OCI-LY3 (cell line): ENCODE data around the gene DAGLA.

Experiments
- H2AFZ ChIP-seq: fragments of 200-600, 300-600 bp; shearing (Covaris generic); 2 replicates; pipeline ENCODE4 v1.6.0; 2014; ENCODE audit warnings: antibody characterized with exemption, low read depth, low read length
- H3K27ac ChIP-seq: fragments of 200-600, 300-600 bp; sonication (generic); 2 replicates; pipeline ENCODE4 v1.5.1; 2014; ENCODE audit warnings: mild to moderate bottlenecking, low read length, moderate library complexity, mixed read lengths
- H3K27me3 ChIP-seq: fragments of 200-600, 300-600 bp; sonication (generic); 2 replicates; pipeline ENCODE4 v1.6.1; 2014; ENCODE audit warnings: low read depth, low read length, mixed read lengths
- H3K36me3 ChIP-seq: fragments of 200-600, 300-600 bp; sonication (generic); replicated peaks from 2 replicates; pipeline ENCODE3; 2014; ENCODE audit warnings: low read depth, low read length, mixed read lengths
- H3K4me1 ChIP-seq: fragments of 300-600, 200-600 bp; sonication (generic); 2 replicates; pipeline ENCODE4 v1.6.1; 2014; ENCODE audit warnings: low read length, mixed read lengths
- H3K4me2 ChIP-seq: fragments of 200-600, 300-600 bp; sonication (generic); 2 replicates; pipeline ENCODE4 v1.6.1; 2014; ENCODE audit warnings: low read length, mixed read lengths
- H3K4me3 ChIP-seq: fragments of 300-600, 200-600 bp; sonication (generic); 2 replicates; pipeline ENCODE4 v1.5.1; 2014; ENCODE audit warnings: antibody characterized with exemption, mild to moderate bottlenecking, low read length, moderate library complexity
- H3K79me2 ChIP-seq: fragments of 300-600, 200-600 bp; shearing (Covaris generic); 2 replicates; pipeline ENCODE4 v1.6.1; 2014; ENCODE audit warnings: mild to moderate bottlenecking, low read length, mixed read lengths
- H3K9ac ChIP-seq: fragments of 300-600, 200-600 bp; shearing (Covaris generic); 2 replicates; pipeline ENCODE4 v1.6.0; 2014; ENCODE audit warnings: mild to moderate bottlenecking, low read length, moderate library complexity
- H3K9me3 ChIP-seq: fragments of 200-600, 300-600 bp; shearing (Covaris generic); 2 replicates; pipeline ENCODE4 v1.6.1; 2014; ENCODE audit warnings: low read length, mixed read lengths; ENCODE audit not compliant: insufficient read depth
- H4K20me1 ChIP-seq: fragments of 200-600, 300-600 bp; sonication (generic); 2 replicates; pipeline ENCODE4 v1.6.1; 2016; ENCODE audit warnings: low read length, mixed read lengths; ENCODE audit not compliant: insufficient read depth
- EZH2phosphoT487 ChIP-seq: fragments of 200-600 bp; shearing (Covaris generic); IDR thresholded peaks from 2 replicates; pipeline ENCODE4 v1.6.1; 2018; ENCODE audit warnings: antibody characterized with exemption, mixed run types, low read depth
- TF ChIP-seq, protein P1 (sequence below): fragments of 200-600, 300-600 bp; sonication (generic); IDR thresholded peaks from 2 replicates; pipeline ENCODE4 v1.5.1; 2014; ENCODE audit warnings: antibody characterized with exemption, low read length, low read depth

The DAGLA gene

DNA sequence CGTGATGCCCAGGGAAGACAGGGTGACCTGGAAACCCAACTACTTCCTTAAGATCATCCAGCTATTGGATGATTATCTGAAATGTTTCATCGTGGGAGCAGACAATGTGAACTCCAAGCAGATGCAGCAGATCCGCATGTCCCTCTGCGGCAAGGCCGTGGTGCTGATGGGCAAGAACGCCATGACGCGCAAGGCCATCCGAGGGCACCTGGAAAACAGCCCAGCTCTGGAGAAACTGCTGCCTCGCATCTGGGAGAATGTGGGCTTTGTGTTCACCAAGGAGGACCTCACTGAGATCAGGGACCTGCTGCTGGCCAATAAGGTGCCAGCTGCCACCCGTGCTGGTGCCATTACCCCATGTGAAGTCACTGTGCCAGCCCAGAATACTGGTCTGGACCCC, 43.5 kb upstream of the DAGLA start:
- Histone ChIP-seq H2AFZ (no peak overlapping the region), H3K79me2 (no peaks in the 10 kb centered on the region), H3K9ac (no peak overlapping the region), H3K4me3 (no peak overlapping the region), H3K4me1 (no peaks in the 10 kb centered on the region), H3K27me3 (peaks cover 21% of the 10 kb centered on the region), H3K4me2 (no peak overlapping the region), H4K20me1 (no peaks in the 10 kb centered on the region), H3K27ac (no peak overlapping the region), H3K9me3 (no peaks in the 10 kb centered on the region), H3K36me3 (no peaks in the 10 kb centered on the region)
- TF ChIP-seq EZH2phosphoT487: no peak
- TF ChIP-seq, protein P1, sequence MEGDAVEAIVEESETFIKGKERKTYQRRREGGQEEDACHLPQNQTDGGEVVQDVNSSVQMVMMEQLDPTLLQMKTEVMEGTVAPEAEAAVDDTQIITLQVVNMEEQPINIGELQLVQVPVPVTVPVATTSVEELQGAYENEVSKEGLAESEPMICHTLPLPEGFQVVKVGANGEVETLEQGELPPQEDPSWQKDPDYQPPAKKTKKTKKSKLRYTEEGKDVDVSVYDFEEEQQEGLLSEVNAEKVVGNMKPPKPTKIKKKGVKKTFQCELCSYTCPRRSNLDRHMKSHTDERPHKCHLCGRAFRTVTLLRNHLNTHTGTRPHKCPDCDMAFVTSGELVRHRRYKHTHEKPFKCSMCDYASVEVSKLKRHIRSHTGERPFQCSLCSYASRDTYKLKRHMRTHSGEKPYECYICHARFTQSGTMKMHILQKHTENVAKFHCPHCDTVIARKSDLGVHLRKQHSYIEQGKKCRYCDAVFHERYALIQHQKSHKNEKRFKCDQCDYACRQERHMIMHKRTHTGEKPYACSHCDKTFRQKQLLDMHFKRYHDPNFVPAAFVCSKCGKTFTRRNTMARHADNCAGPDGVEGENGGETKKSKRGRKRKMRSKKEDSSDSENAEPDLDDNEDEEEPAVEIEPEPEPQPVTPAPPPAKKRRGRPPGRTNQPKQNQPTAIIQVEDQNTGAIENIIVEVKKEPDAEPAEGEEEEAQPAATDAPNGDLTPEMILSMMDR: no peak

DNA sequence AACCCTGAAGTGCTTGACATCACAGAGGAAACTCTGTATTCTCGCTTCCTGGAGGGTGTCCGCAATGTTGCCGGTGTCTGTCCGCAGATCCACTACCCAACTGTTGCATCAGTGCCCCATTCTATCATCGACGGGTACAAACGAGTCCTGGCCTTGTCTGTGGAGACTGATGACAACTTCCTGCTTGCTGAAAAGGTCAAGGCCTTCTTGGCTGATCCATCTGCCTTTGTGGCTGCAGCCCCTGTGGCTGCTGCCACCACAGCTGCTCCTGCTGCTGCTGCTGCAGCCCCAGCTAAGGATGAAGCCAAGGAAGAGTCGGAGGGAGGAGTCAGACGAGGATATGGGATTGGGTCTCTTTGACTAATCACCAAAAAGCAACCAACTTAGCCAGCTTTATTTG, 42.9 kb upstream of the DAGLA start:
- Histone ChIP-seq H3K4me2 (no peak overlapping the region), H4K20me1 (no peaks in the 10 kb centered on the region), H3K9ac (no peak overlapping the region)

GRCh38 chr11:61639816-61640443, 40.3 kb upstream of the DAGLA start:
- Histone ChIP-seq H2AFZ (no peak overlapping the region), H3K9ac (no peak overlapping the region), H3K79me2 (no peaks in the 10 kb centered on the region), H3K4me2 (no peak overlapping the region), H4K20me1 (no peaks in the 10 kb centered on the region), H3K9me3 (no peaks in the 10 kb centered on the region), H3K27ac (no peak overlapping the region), H3K4me3 (no peak overlapping the region), H3K36me3 (no peaks in the 10 kb centered on the region), H3K4me1 (peaks cover under 1% of the 10 kb centered on the region), H3K27me3 (peaks cover 16% of the 10 kb centered on the region)
- TF ChIP-seq EZH2phosphoT487: no peak
- TF ChIP-seq, protein P1: no peak

More for the DNA sequence above, 42.9 kb upstream of the DAGLA start:
- Histone ChIP-seq H3K27ac (no peak overlapping the region), H2AFZ (no peak overlapping the region), H3K36me3 (no peaks in the 10 kb centered on the region), H3K79me2 (no peaks in the 10 kb centered on the region), H3K9me3 (no peaks in the 10 kb centered on the region), H3K27me3 (peaks cover 19% of the 10 kb centered on the region), H3K4me3 (no peak overlapping the region), H3K4me1 (no peaks in the 10 kb centered on the region)
- no peak for TF ChIP-seq EZH2phosphoT487
- TF ChIP-seq, protein P1: no peak

- no peaks in the 10 kb centered on the region for H3K79me2 ChIP-seq
- H3K27ac ChIP-seq: no peak overlapping the region
- H3K9ac ChIP-seq: no peak overlapping the region
- H3K4me1 ChIP-seq: peaks cover 4% of the 10 kb centered on the region
- H3K4me3 ChIP-seq: no peak overlapping the region
- H4K20me1 ChIP-seq: no peaks in the 10 kb centered on the region
- no peaks in the 10 kb centered on the region for H3K9me3 ChIP-seq
- H3K36me3 ChIP-seq: no peaks in the 10 kb centered on the region
- peaks cover 16% of the 10 kb centered on the region for H3K27me3 ChIP-seq
- no peak for TF ChIP-seq EZH2phosphoT487
- TF ChIP-seq, protein P1: no peak
- no peak overlapping the region for H2AFZ ChIP-seq
- H3K4me2 ChIP-seq: no peak overlapping the region
Observed at GRCh38 chr11:61642162-61642561, 38.0 kb upstream of the DAGLA start.
